Measurements from ENCODE around the gene RAPGEF5. TPM values are rescaled to one million over a fixed set of nuclear protein-coding genes. Genes with fewer than 3 reads are reported as not detected.

The RAPGEF5 gene
- polyA plus RNA-seq, 4 donors: 5.4 to 33.4 (median 10.1) TPM

DNA sequence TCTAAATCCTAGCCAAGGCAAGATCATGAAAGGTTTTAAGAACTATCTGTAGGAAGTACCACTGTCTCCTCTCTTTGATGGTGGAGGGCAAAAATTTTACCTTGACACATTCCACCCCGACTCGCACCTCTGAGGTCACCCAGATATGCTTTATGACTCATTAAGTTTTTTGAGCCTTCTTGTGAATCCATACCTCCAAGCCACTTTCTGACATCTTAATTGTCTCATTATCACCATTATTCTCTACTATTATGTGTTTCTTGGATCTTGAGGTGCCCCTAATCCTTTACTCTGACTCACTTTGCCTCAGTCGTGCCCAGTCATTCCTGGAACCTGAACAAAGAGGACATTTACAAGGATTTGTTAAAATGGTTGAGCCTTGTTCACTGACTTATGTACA is 146.6 kb downstream of the RAPGEF5 start:
- Histone ChIP-seq H3K27me3 (ENCODE audit: control insufficient read depth in 3 of 3, insufficient read depth in 3 of 3, low read length in 3 of 3) (no peaks in the 10 kb centered on the region), H3K9me3 (ENCODE audit: control insufficient read depth in 2 of 2, insufficient read depth in 1 of 2, low read depth in 1 of 2, low read length in 1 of 2) (no peaks in the 10 kb centered on the region), H3K4me3 (ENCODE audit: low read depth in 1 of 3, low read length in 3 of 3) (no peak overlapping the region), H3K36me3 (ENCODE audit: control insufficient read depth in 3 of 3, insufficient read depth in 2 of 3, low read depth in 1 of 3, low read length in 3 of 3) (peaks cover 0 to 5% (median 0%) of the 10 kb centered on the region in 3 donors), H3K27ac (ENCODE audit: low read depth in 1 of 3, low read length in 2 of 3) (no peak overlapping the region), H3K4me1 (ENCODE audit: control insufficient read depth in 3 of 3, insufficient read depth in 2 of 3, low read depth in 1 of 3, low read length in 2 of 3) (no peaks in the 10 kb centered on the region)
- WGBS, 3 donors: 47 to 70% (median 68%) methylated on average over 3 of the region's 3 CpGs
- FAIRE-seq: no peak
- DNase-seq: no peak

GRCh38 chr7:22208799-22209198 is 148.2 kb downstream of the RAPGEF5 start:
- no peaks in the 10 kb centered on the region for H3K9me3 ChIP-seq (ENCODE audit: control insufficient read depth in 2 of 2, insufficient read depth in 1 of 2, low read depth in 1 of 2, low read length in 1 of 2)
- no peak for FAIRE-seq
- H3K4me3 ChIP-seq (ENCODE audit: low read depth in 1 of 3, low read length in 3 of 3): no peak overlapping the region
- peaks cover 0 to 3% (median 0%) of the 10 kb centered on the region in 3 donors for H3K36me3 ChIP-seq (ENCODE audit: control insufficient read depth in 3 of 3, insufficient read depth in 2 of 3, low read depth in 1 of 3, low read length in 3 of 3)
- no peaks in the 10 kb centered on the region for H3K27me3 ChIP-seq (ENCODE audit: control insufficient read depth in 3 of 3, insufficient read depth in 3 of 3, low read length in 3 of 3)
- no peak for DNase-seq
- no peaks in the 10 kb centered on the region for H3K4me1 ChIP-seq (ENCODE audit: control insufficient read depth in 3 of 3, insufficient read depth in 2 of 3, low read depth in 1 of 3, low read length in 2 of 3)
- no peak overlapping the region for H3K27ac ChIP-seq (ENCODE audit: low read depth in 1 of 3, low read length in 2 of 3)
- WGBS, 3 donors: 72 to 79% (median 72%) methylated on average over 2 of the region's 2 CpGs

- no peaks in the 10 kb centered on the region for H3K27me3 ChIP-seq (ENCODE audit: control insufficient read depth in 3 of 3, insufficient read depth in 3 of 3, low read length in 3 of 3)
- no peaks in the 10 kb centered on the region for H3K9me3 ChIP-seq (ENCODE audit: control insufficient read depth in 2 of 2, insufficient read depth in 1 of 2, low read depth in 1 of 2, low read length in 1 of 2)
- FAIRE-seq: no peak
- no peaks in the 10 kb centered on the region for H3K4me1 ChIP-seq (ENCODE audit: control insufficient read depth in 3 of 3, insufficient read depth in 2 of 3, low read depth in 1 of 3, low read length in 2 of 3)
- DNase-seq: no peak
- 54 to 94% (median 88%) methylated on average over 1 of the region's 1 CpG for WGBS, 3 donors
- H3K27ac ChIP-seq (ENCODE audit: low read depth in 1 of 3, low read length in 2 of 3): no peak overlapping the region
- H3K4me3 ChIP-seq (ENCODE audit: low read depth in 1 of 3, low read length in 3 of 3): no peak overlapping the region
- H3K36me3 ChIP-seq (ENCODE audit: control insufficient read depth in 3 of 3, insufficient read depth in 2 of 3, low read depth in 1 of 3, low read length in 3 of 3): peaks cover 0 to 6% (median 3%) of the 10 kb centered on the region in 3 donors
Observed at GRCh38 chr7:22207724-22208225, 149.2 kb downstream of the RAPGEF5 start.

- no peaks in the 10 kb centered on the region for H3K27me3 ChIP-seq (ENCODE audit: control insufficient read depth in 3 of 3, insufficient read depth in 3 of 3, low read length in 3 of 3)
- H3K27ac ChIP-seq (ENCODE audit: low read depth in 1 of 3, low read length in 2 of 3): no peak overlapping the region
- no peaks in the 10 kb centered on the region for H3K9me3 ChIP-seq (ENCODE audit: control insufficient read depth in 2 of 2, insufficient read depth in 1 of 2, low read depth in 1 of 2, low read length in 1 of 2)
- FAIRE-seq (no peak), DNase-seq (no peak)
- no peak overlapping the region for H3K4me3 ChIP-seq (ENCODE audit: low read depth in 1 of 3, low read length in 3 of 3)
- H3K4me1 ChIP-seq (ENCODE audit: control insufficient read depth in 3 of 3, insufficient read depth in 2 of 3, low read depth in 1 of 3, low read length in 2 of 3): peaks cover 0 to 12% (median 0%) of the 10 kb centered on the region in 3 donors
- peaks cover 0 to 5% (median 3%) of the 10 kb centered on the region in 3 donors for H3K36me3 ChIP-seq (ENCODE audit: control insufficient read depth in 3 of 3, insufficient read depth in 2 of 3, low read depth in 1 of 3, low read length in 3 of 3)
Observed at GRCh38 chr7:22205631-22206030, 151.3 kb downstream of the RAPGEF5 start.

- 63 to 86% (median 82%) methylated on average over 4 of the region's 4 CpGs for WGBS, 3 donors
- peaks cover 0 to 13% (median 0%) of the 10 kb centered on the region in 3 donors for H3K4me1 ChIP-seq (ENCODE audit: control insufficient read depth in 3 of 3, insufficient read depth in 2 of 3, low read depth in 1 of 3, low read length in 2 of 3)
Observed at GRCh38 chr7:22204312-22204711, 152.6 kb downstream of the RAPGEF5 start.

DNA sequence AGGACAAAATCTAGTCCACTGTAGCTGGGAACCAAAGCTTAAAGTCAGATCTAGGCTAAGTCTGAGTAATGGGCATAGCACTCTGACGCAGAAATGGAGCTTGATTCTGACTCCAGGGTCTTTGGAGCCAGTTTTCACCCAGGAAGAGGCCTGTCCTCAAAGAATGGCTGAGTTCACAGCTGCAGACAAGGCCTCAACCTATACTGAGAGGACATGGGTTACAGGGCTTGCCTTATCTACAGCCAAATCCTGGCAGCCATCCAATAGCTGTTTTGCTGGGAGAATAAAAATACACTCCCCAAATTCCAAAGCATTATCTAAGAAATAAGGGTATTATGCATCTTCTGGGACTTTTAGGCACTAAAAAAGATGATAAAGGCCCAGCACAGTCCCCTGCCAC is 154.8 kb downstream of the RAPGEF5 start:
- Histone ChIP-seq H3K27ac (ENCODE audit: low read depth in 1 of 3, low read length in 2 of 3) (no peak overlapping the region), H3K27me3 (ENCODE audit: control insufficient read depth in 3 of 3, insufficient read depth in 3 of 3, low read length in 3 of 3) (no peaks in the 10 kb centered on the region), H3K4me1 (ENCODE audit: control insufficient read depth in 3 of 3, insufficient read depth in 2 of 3, low read depth in 1 of 3, low read length in 2 of 3) (peaks cover 0 to 13% (median 0%) of the 10 kb centered on the region in 3 donors), H3K4me3 (ENCODE audit: low read depth in 1 of 3, low read length in 3 of 3) (no peak overlapping the region), H3K36me3 (ENCODE audit: control insufficient read depth in 3 of 3, insufficient read depth in 2 of 3, low read depth in 1 of 3, low read length in 3 of 3) (peaks cover 0 to 14% (median 3%) of the 10 kb centered on the region in 3 donors), H3K9me3 (ENCODE audit: control insufficient read depth in 2 of 2, insufficient read depth in 1 of 2, low read depth in 1 of 2, low read length in 1 of 2) (no peaks in the 10 kb centered on the region)
- FAIRE-seq: no peak
- WGBS, 3 donors: 92 to 95% (median 92%) methylated on average over 1 of the region's 1 CpG
- peak in 1 of 2 donors; percentile 32 for DNase-seq

More at GRCh38 chr7:22204312-22204711, 152.6 kb downstream of the RAPGEF5 start:
- peaks cover 0 to 6% (median 3%) of the 10 kb centered on the region in 3 donors for H3K36me3 ChIP-seq (ENCODE audit: control insufficient read depth in 3 of 3, insufficient read depth in 2 of 3, low read depth in 1 of 3, low read length in 3 of 3)
- H3K9me3 ChIP-seq (ENCODE audit: control insufficient read depth in 2 of 2, insufficient read depth in 1 of 2, low read depth in 1 of 2, low read length in 1 of 2): no peaks in the 10 kb centered on the region
- DNase-seq (no peak), FAIRE-seq (no peak)
- H3K27ac ChIP-seq (ENCODE audit: low read depth in 1 of 3, low read length in 2 of 3): no peak overlapping the region
- H3K4me3 ChIP-seq (ENCODE audit: low read depth in 1 of 3, low read length in 3 of 3): no peak overlapping the region
- no peaks in the 10 kb centered on the region for H3K27me3 ChIP-seq (ENCODE audit: control insufficient read depth in 3 of 3, insufficient read depth in 3 of 3, low read length in 3 of 3)

GRCh38 chr7:22201186-22201880 is 155.6 kb downstream of the RAPGEF5 start:
- Histone ChIP-seq H3K9me3 (ENCODE audit: control insufficient read depth in 2 of 2, insufficient read depth in 1 of 2, low read depth in 1 of 2, low read length in 1 of 2) (no peaks in the 10 kb centered on the region), H3K27ac (ENCODE audit: low read depth in 1 of 3, low read length in 2 of 3) (no peak overlapping the region), H3K36me3 (ENCODE audit: control insufficient read depth in 3 of 3, insufficient read depth in 2 of 3, low read depth in 1 of 3, low read length in 3 of 3) (peaks cover 0 to 14% (median 3%) of the 10 kb centered on the region in 3 donors), H3K4me3 (ENCODE audit: low read depth in 1 of 3, low read length in 3 of 3) (no peak overlapping the region), H3K4me1 (ENCODE audit: control insufficient read depth in 3 of 3, insufficient read depth in 2 of 3, low read depth in 1 of 3, low read length in 2 of 3) (peaks cover 0 to 13% (median 0%) of the 10 kb centered on the region in 3 donors), H3K27me3 (ENCODE audit: control insufficient read depth in 3 of 3, insufficient read depth in 3 of 3, low read length in 3 of 3) (no peaks in the 10 kb centered on the region)
- WGBS, 3 donors: 71 to 81% (median 75%) methylated on average over 4 of the region's 4 CpGs
- peak in 1 of 2 donors; percentile 20 for DNase-seq
- no peak for FAIRE-seq

GRCh38 chr7:22200777-22201176 is 156.2 kb downstream of the RAPGEF5 start:
- no peak for DNase-seq
- FAIRE-seq: no peak
- no peak overlapping the region for H3K27ac ChIP-seq (ENCODE audit: low read depth in 1 of 3, low read length in 2 of 3)
- H3K36me3 ChIP-seq (ENCODE audit: control insufficient read depth in 3 of 3, insufficient read depth in 2 of 3, low read depth in 1 of 3, low read length in 3 of 3): peaks cover 0 to 14% (median 3%) of the 10 kb centered on the region in 3 donors
- H3K27me3 ChIP-seq (ENCODE audit: control insufficient read depth in 3 of 3, insufficient read depth in 3 of 3, low read length in 3 of 3): no peaks in the 10 kb centered on the region
- H3K9me3 ChIP-seq (ENCODE audit: control insufficient read depth in 2 of 2, insufficient read depth in 1 of 2, low read depth in 1 of 2, low read length in 1 of 2): no peaks in the 10 kb centered on the region
- no peak overlapping the region for H3K4me3 ChIP-seq (ENCODE audit: low read depth in 1 of 3, low read length in 3 of 3)
- peaks cover 0 to 13% (median 0%) of the 10 kb centered on the region in 3 donors for H3K4me1 ChIP-seq (ENCODE audit: control insufficient read depth in 3 of 3, insufficient read depth in 2 of 3, low read depth in 1 of 3, low read length in 2 of 3)

Data from small intestine (tissue), 7 donors.